KOPT-K1 (cell line): Measurements from ENCODE around the gene ESPNL.

Experiments used
- H3K27ac ChIP-seq: fragments of 200-600 bp; sonication (generic); 2 replicates; pipeline ENCODE4 v1.5.1; 2016; ENCODE audit warnings: antibody characterized with exemption, mild to moderate bottlenecking, low read depth, low read length; ENCODE audit not compliant: poor library complexity, severe bottlenecking
- H3K36me3 ChIP-seq: fragments of 200-600 bp; sonication (generic); 2 replicates; pipeline ENCODE4 v1.5.1; 2017; ENCODE audit warnings: antibody characterized with exemption, mild to moderate bottlenecking, low read length, moderate library complexity; ENCODE audit not compliant: insufficient read depth
- H3K9me3 ChIP-seq: fragments of 200-600 bp; sonication (generic); 2 replicates; pipeline ENCODE4 v1.5.1; 2017; ENCODE audit warnings: antibody characterized with exemption, low read length, mild to moderate bottlenecking; ENCODE audit not compliant: insufficient read depth, poor library complexity, severe bottlenecking

The ESPNL gene

GRCh38 chr2:238174701-238175100, 74.6 kb downstream of the ESPNL start:
- Histone ChIP-seq H3K36me3 (peaks cover 99% of the 10 kb centered on the region), H3K9me3 (no peaks in the 10 kb centered on the region), H3K27ac (no peak overlapping the region)

GRCh38 chr2:238176613-238177012, 76.5 kb downstream of the ESPNL start:
- H3K27ac ChIP-seq = no peak overlapping the region
- no peaks in the 10 kb centered on the region for H3K9me3 ChIP-seq
- peaks cover 99% of the 10 kb centered on the region for H3K36me3 ChIP-seq

GRCh38 chr2:238180554-238180953, 80.4 kb downstream of the ESPNL start:
- H3K36me3 ChIP-seq = peaks cover 99% of the 10 kb centered on the region
- H3K9me3 ChIP-seq = no peaks in the 10 kb centered on the region
- no peak overlapping the region for H3K27ac ChIP-seq

GRCh38 chr2:238182362-238182761, 82.2 kb downstream of the ESPNL start:
- Histone ChIP-seq H3K9me3 (no peaks in the 10 kb centered on the region), H3K27ac (no peak overlapping the region), H3K36me3 (peaks cover 100% of the 10 kb centered on the region)
